HEK293 (cell line): Measurements from ENCODE around the gene SELENOT.

ENCODE experiments used
- CTCF ChIA-PET: fragments of 350-600 bp; formaldehyde crosslinking; extraction: SDS; loops from one replicate; lab custom pipeline; 2021; ENCODE audit warnings: antibody characterized with exemption; lab: Yijun Ruan, JAX
- POLR2A ChIA-PET: fragments of 300-600 bp; formaldehyde crosslinking; extraction: SDS; loops from one replicate; lab custom pipeline; 2020; ENCODE audit warnings: antibody characterized with exemption, inconsistent platforms; lab: Yijun Ruan, JAX
- H3K27ac ChIP-seq: fragments of 200-500 bp; sonication (Bioruptor generic); 2 replicates; pipeline ENCODE4 v1.5.1; 2014; ENCODE audit warnings: low read depth, low read length, control low read depth, inconsistent platforms; ENCODE audit errors: extremely low read depth
- H3K36me3 ChIP-seq, 2 experiments: fragments of 200-500 bp in 1 of 2; sonication (Bioruptor generic) in 1 of 2; 1 replicate in 1 of 2; 2 replicates in 1 of 2; pipeline ENCODE4 v1.5.1; 2014 to 2017; ENCODE audit warnings: inconsistent platforms in 2 of 2, low read length in 2 of 2; ENCODE audit not compliant: control insufficient read depth in 2 of 2, insufficient read depth in 1 of 2
- H3K4me1 ChIP-seq: fragments of 200-500 bp; sonication (Bioruptor generic); 2 replicates; pipeline ENCODE4 v1.5.1; 2014; ENCODE audit warnings: mild to moderate bottlenecking, low read length, inconsistent platforms; ENCODE audit not compliant: control insufficient read depth, insufficient read depth
- H3K4me3 ChIP-seq: 2 replicates; pipeline ENCODE4 v1.5.1; 2011; ENCODE audit warnings: low read depth, mild to moderate bottlenecking, control low read depth, low read length, moderate library complexity
- H3K9me3 ChIP-seq: fragments of 200-500 bp; sonication (Bioruptor generic); 2 replicates; pipeline ENCODE4 v1.5.1; 2014; ENCODE audit warnings: low read depth, low read length, inconsistent platforms; ENCODE audit not compliant: control insufficient read depth, insufficient read depth
- EGR2 ChIP-seq: fragments of 450-650 bp; formaldehyde crosslinking; IDR thresholded peaks from 2 replicates; pipeline ENCODE4 v1.5.1; 2016; ENCODE audit warnings: low read depth, missing biosample characterization, missing genetic modification characterization
- GLIS2 ChIP-seq: fragments of 450-650 bp; formaldehyde crosslinking; IDR thresholded peaks from 2 replicates; pipeline ENCODE4 v1.5.1; 2016; ENCODE audit warnings: missing biosample characterization, missing genetic modification characterization
- OVOL3 ChIP-seq: fragments of 450-650 bp; formaldehyde crosslinking; IDR thresholded peaks from 2 replicates; pipeline ENCODE4 v1.5.1; 2016; ENCODE audit warnings: missing biosample characterization, missing genetic modification characterization
- PBX3 ChIP-seq: sonication (generic); formaldehyde crosslinking; IDR thresholded peaks from 2 replicates; pipeline ENCODE4 v1.8.1; 2022; ENCODE audit warnings: mild to moderate bottlenecking, moderate library complexity, missing genetic modification reagents
- PRDM4 ChIP-seq: fragments of 450-650 bp; formaldehyde crosslinking; IDR thresholded peaks from 2 replicates; pipeline ENCODE4 v1.5.1; 2017; ENCODE audit warnings: missing biosample characterization, missing genetic modification characterization
- REST ChIP-seq: fragments of 450-650 bp; formaldehyde crosslinking; IDR thresholded peaks from 2 replicates; pipeline ENCODE4 v1.5.1; 2016; ENCODE audit warnings: missing biosample characterization, missing genetic modification characterization
- YY1 ChIP-seq: fragments of 450-650 bp; formaldehyde crosslinking; IDR thresholded peaks from 2 replicates; pipeline ENCODE4 v1.5.1; 2018; ENCODE audit warnings: missing biosample characterization, missing genetic modification characterization
- YY2 ChIP-seq: fragments of 450-650 bp; formaldehyde crosslinking; IDR thresholded peaks from 2 replicates; pipeline ENCODE4 v1.5.1; 2016; ENCODE audit warnings: missing biosample characterization, missing genetic modification characterization
- ZBTB48 ChIP-seq: fragments of 450-650 bp; formaldehyde crosslinking; IDR thresholded peaks from 2 replicates; pipeline ENCODE4 v1.5.1; 2016; ENCODE audit warnings: missing biosample characterization, missing genetic modification characterization
- ZBTB6 ChIP-seq: fragments of 450-650 bp; formaldehyde crosslinking; IDR thresholded peaks from 2 replicates; pipeline ENCODE4 v1.5.1; 2017; ENCODE audit warnings: missing biosample characterization, missing genetic modification characterization
- ZBTB8A ChIP-seq: fragments of 450-650 bp; formaldehyde crosslinking; IDR thresholded peaks from 2 replicates; pipeline ENCODE4 v1.5.1; 2016; ENCODE audit warnings: missing biosample characterization, missing genetic modification characterization
- ZFP41 ChIP-seq: fragments of 450-650 bp; formaldehyde crosslinking; IDR thresholded peaks from 2 replicates; pipeline ENCODE4 v1.5.1; 2016; ENCODE audit warnings: missing biosample characterization, missing genetic modification characterization, borderline replicate concordance
- ZIC2 ChIP-seq: fragments of 450-650 bp; formaldehyde crosslinking; IDR thresholded peaks from 2 replicates; pipeline ENCODE4 v1.5.1; 2016; ENCODE audit warnings: missing biosample characterization, missing genetic modification characterization
- ZNF10 ChIP-seq: fragments of 450-650 bp; formaldehyde crosslinking; IDR thresholded peaks from 2 replicates; pipeline ENCODE4 v1.5.1; 2017; ENCODE audit warnings: missing biosample characterization, missing genetic modification characterization
- ZNF132 ChIP-seq: fragments of 450-650 bp; formaldehyde crosslinking; IDR thresholded peaks from 2 replicates; pipeline ENCODE4 v1.5.1; 2017; ENCODE audit warnings: missing biosample characterization, missing genetic modification characterization, borderline replicate concordance
- ZNF16 ChIP-seq: fragments of 450-650 bp; formaldehyde crosslinking; IDR thresholded peaks from 2 replicates; pipeline ENCODE4 v1.5.1; 2016; ENCODE audit warnings: low read depth, missing biosample characterization, missing genetic modification characterization
- ZNF175 ChIP-seq: fragments of 450-650 bp; formaldehyde crosslinking; IDR thresholded peaks from 2 replicates; pipeline ENCODE4 v1.5.1; 2016; ENCODE audit warnings: missing biosample characterization, missing genetic modification characterization
- ZNF223 ChIP-seq: fragments of 450-650 bp; formaldehyde crosslinking; IDR thresholded peaks from 2 replicates; pipeline ENCODE4 v1.5.1; 2016; ENCODE audit warnings: missing biosample characterization, missing genetic modification characterization
- ZNF239 ChIP-seq: fragments of 450-650 bp; formaldehyde crosslinking; IDR thresholded peaks from 2 replicates; pipeline ENCODE4 v1.5.1; 2016; ENCODE audit warnings: missing biosample characterization, missing genetic modification characterization
- ZNF341 ChIP-seq: fragments of 450-650 bp; formaldehyde crosslinking; IDR thresholded peaks from 2 replicates; pipeline ENCODE4; 2016; ENCODE audit warnings: low read depth, missing biosample characterization, missing genetic modification characterization
- ZNF398 ChIP-seq: fragments of 450-650 bp; formaldehyde crosslinking; IDR thresholded peaks from 2 replicates; pipeline ENCODE4 v1.5.1; 2017; ENCODE audit warnings: missing biosample characterization, missing genetic modification characterization
- ZNF660 ChIP-seq: fragments of 450-650 bp; IDR thresholded peaks from 2 replicates; pipeline ENCODE4 v1.5.1; 2018; ENCODE audit warnings: missing biosample characterization, mild to moderate bottlenecking, missing genetic modification characterization
- ZNF76 ChIP-seq: fragments of 450-650 bp; formaldehyde crosslinking; IDR thresholded peaks from 2 replicates; pipeline ENCODE4; 2016; ENCODE audit warnings: low read depth, missing biosample characterization, missing genetic modification characterization, borderline replicate concordance
- ZNF837 ChIP-seq: fragments of 450-650 bp; formaldehyde crosslinking; IDR thresholded peaks from 2 replicates; pipeline ENCODE4 v1.5.1; 2016; ENCODE audit warnings: missing biosample characterization, missing genetic modification characterization
- ZSCAN4 ChIP-seq: fragments of 450-650 bp; formaldehyde crosslinking; IDR thresholded peaks from 2 replicates; pipeline ENCODE4 v1.5.1; 2017; ENCODE audit warnings: missing biosample characterization, missing genetic modification characterization

SELENOT gene

GRCh38 chr3:150603153-150603979, at the start of gene SELENOT:
TSS of gene SELENOT (plus strand) at chr3:150603321. CDS start at chr3:150603363, 42 bp downstream.
- ChIA-PET POLR2A (interaction anchor here (0.6 to 1.4 kb wide), 12 partner anchors 8 to 195 kb away, joined by 3 to 11 read pairs (median 4); partner anchors contain the start of genes EIF2A, ERICH6, SERP1 and SIAH2), CTCF (interaction anchor here (0.6 to 1.3 kb wide), 3 partner anchors 56 to 161 kb away, joined by 3 to 4 read pairs (median 3); no protein-coding TSS in a partner anchor)
- TF ChIP-seq ZNF660 (tag by site-specific recombination) (peak; percentile 99), ZNF10 (tag by site-specific recombination) (peak; percentile 54; the same call in 1 of the 2 replicates), ZFP41 (no peak), PBX3 (CRISPR knock-in tag) (no peak), ZNF341 (tag by site-specific recombination) (no peak), ZBTB6 (tag by site-specific recombination) (peak; percentile 33; the same call in 1 of the 2 replicates), ZNF223 (tag by site-specific recombination) (peak; percentile 19; the same call in 1 of the 2 replicates), ZNF837 (tag by site-specific recombination) (no peak), GLIS2 (tag by site-specific recombination) (no peak; the same call in 1 of the 2 replicates), ZNF398 (tag by site-specific recombination) (no peak), EGR2 (peak; percentile 32; the same call in 1 of the 2 replicates), ZIC2 (tag by site-specific recombination) (peak; percentile 19; the same call in 1 of the 2 replicates), PRDM4 (tag by site-specific recombination) (no peak), YY1 (tag by site-specific recombination) (peak; percentile 91), ZNF76 (tag by site-specific recombination) (peak; percentile 50; the same call in 1 of the 2 replicates), ZSCAN4 (tag by site-specific recombination) (peak; percentile 77), ZNF132 (tag by site-specific recombination) (no peak), OVOL3 (tag by site-specific recombination) (0 out of 2 replicates have a peak, but pooled peaks have one; percentile 64), ZNF239 (tag by site-specific recombination) (no peak), ZBTB8A (tag by site-specific recombination) (peak; percentile 72), ZBTB48 (peak; percentile 62; the same call in 1 of the 2 replicates), ZNF16 (tag by site-specific recombination) (peak; percentile 37; the same call in 1 of the 2 replicates), ZNF175 (tag by site-specific recombination) (no peak), REST (peak; percentile 70; the same call in 1 of the 2 replicates), YY2 (tag by site-specific recombination) (peak; percentile 67; the same call in 1 of the 2 replicates)

More at GRCh38 chr3:150603153-150603979, at the start of gene SELENOT:
- Histone ChIP-seq H3K27ac (peak within 1 kb of the TSS; percentile 79), H3K4me3 (peak within 1 kb of the TSS; percentile 83), H3K36me3 (peaks cover 0 to 10% of the 10 kb centered on the region in 2 experiments; a peak in 1 of 3 replicates), H3K4me1 (peaks cover 3% of the 10 kb centered on the region; the same call in 1 of the 2 replicates), H3K9me3 (no peaks in the 10 kb centered on the region)
